ENCODE measurements around the gene LGALS12. TPM values are rescaled to one million over a fixed set of nuclear protein-coding genes. Genes with fewer than 3 reads are reported as not detected.
A peak's percentile ranks its signal among the peaks of the same experiment; 100 is the strongest.

LGALS12 gene
- total RNA-seq, 6 experiments from 2014 or later: not detected

DNA sequence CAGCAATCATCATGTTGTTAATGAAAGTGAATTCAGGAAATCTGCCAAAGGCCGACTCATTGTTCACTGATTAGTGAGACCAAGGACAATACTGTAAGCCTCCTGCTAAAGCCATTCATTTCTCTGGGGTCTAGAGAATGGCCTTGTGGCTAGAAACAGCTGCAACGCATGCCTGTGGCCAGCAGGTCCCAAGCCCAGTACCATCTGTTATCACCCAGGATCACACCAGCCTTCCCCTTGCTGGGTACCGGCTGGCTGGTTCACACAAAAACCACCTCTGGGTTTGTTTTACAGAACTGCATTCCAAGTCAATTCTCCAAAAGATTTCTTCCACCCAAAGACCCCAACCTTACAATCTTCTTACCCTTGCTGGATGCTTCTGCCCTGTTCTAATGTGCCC is 16.0 kb upstream of the LGALS12 start:
- no peak for DNase-seq
- H3K27ac Mint-ChIP-seq: no peak overlapping the region
- TF ChIP-seq, protein P1, sequence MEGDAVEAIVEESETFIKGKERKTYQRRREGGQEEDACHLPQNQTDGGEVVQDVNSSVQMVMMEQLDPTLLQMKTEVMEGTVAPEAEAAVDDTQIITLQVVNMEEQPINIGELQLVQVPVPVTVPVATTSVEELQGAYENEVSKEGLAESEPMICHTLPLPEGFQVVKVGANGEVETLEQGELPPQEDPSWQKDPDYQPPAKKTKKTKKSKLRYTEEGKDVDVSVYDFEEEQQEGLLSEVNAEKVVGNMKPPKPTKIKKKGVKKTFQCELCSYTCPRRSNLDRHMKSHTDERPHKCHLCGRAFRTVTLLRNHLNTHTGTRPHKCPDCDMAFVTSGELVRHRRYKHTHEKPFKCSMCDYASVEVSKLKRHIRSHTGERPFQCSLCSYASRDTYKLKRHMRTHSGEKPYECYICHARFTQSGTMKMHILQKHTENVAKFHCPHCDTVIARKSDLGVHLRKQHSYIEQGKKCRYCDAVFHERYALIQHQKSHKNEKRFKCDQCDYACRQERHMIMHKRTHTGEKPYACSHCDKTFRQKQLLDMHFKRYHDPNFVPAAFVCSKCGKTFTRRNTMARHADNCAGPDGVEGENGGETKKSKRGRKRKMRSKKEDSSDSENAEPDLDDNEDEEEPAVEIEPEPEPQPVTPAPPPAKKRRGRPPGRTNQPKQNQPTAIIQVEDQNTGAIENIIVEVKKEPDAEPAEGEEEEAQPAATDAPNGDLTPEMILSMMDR (IDR thresholded peaks at IDR 0.05): no peak
- no peaks in the 10 kb centered on the region; the same call in 1 of the 2 replicates for H3K36me3 Mint-ChIP-seq (ENCODE audit: low read depth)
- no peak overlapping the region for H3K4me3 Mint-ChIP-seq
- H3K4me1 Mint-ChIP-seq (ENCODE audit: low read depth): peaks cover 5% of the 10 kb centered on the region; the same call in 1 of the 2 replicates
- peaks cover 14% of the 10 kb centered on the region; the same call in 1 of the 2 replicates for H3K9me3 Mint-ChIP-seq
- H3K27me3 Mint-ChIP-seq (ENCODE audit: insufficient read depth): peaks cover 38% of the 10 kb centered on the region

DNA sequence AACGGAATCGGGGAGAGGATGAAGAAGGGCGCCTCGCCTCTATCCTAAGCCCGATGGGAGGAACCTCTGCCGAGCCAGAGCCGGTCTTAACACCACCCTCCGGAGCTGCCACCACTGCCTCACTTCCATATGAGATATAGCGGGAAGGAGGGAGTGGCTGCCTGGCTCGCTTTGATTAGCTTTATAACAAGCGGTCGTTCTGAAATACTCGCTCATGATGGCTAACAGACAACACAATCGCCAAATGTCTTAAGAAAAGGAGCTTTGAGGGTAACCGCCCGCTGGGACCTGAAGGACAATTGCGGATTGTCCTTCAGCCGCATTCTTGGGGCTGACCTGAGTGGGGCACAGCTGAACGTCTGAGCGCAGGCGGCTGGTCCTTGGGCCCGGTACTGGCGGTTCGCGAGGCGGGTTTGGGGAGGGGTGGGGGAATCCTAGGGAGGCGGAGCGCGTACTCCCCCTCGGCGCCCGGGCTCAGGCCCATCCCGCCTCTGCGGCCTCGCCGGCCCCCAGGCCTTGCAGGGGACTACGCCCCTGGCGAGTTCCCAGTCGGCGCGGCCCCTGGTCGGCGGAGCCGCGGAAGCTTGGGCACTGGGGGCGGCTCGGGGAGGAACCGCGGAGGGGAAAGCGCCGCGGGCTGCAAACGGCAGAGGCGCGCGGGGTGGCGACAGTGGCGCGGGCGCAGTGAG is 15.2 kb upstream of the LGALS12 start, which contains the start of gene PLAAT5:
TSS of gene PLAAT5 (minus strand) at position 617 of the 689 bp plus-strand sequence. CDS start at position 484, 133 bp downstream.
- H3K36me3 Mint-ChIP-seq (ENCODE audit: low read depth): no peaks in the 10 kb centered on the region; the same call in 1 of the 2 replicates
- peaks cover 5% of the 10 kb centered on the region; the same call in 1 of the 2 replicates for H3K4me1 Mint-ChIP-seq (ENCODE audit: low read depth)
- H3K27me3 Mint-ChIP-seq (ENCODE audit: insufficient read depth): peaks cover 39% of the 10 kb centered on the region
- DNase-seq: no peak
- H3K9me3 Mint-ChIP-seq: peaks cover 6% of the 10 kb centered on the region; the same call in 1 of the 2 replicates
- H3K27ac Mint-ChIP-seq: no peak within 1 kb of the TSS
- H3K4me3 Mint-ChIP-seq: peak within 1 kb of the TSS; percentile 59
- TF ChIP-seq, protein P1 (IDR thresholded peaks at IDR 0.05): no peak

DNA sequence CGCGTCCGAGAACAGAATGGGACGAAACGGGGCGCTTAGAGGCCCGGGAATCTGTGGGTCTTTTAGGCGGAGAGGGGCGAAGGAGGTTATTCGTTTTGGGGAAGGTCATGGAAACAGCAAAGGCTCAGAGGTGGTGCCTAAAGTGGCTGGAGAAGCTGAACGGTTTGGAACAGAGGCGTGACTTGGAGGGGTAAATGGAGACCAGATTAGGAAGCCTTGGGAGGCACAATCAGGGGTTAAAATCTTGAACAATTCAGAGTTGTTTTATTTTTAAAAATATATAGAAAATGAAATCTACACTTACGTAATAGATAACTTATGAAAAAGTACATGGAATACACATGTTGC is 14.7 kb upstream of the LGALS12 start:
- no peak overlapping the region for H3K27ac Mint-ChIP-seq
- TF ChIP-seq, protein P1 (IDR thresholded peaks at IDR 0.05): no peak
- peaks cover 39% of the 10 kb centered on the region for H3K27me3 Mint-ChIP-seq (ENCODE audit: insufficient read depth)
- peaks cover under 1% of the 10 kb centered on the region; the same call in 1 of the 2 replicates for H3K9me3 Mint-ChIP-seq
- DNase-seq: no peak
- no peaks in the 10 kb centered on the region; the same call in 1 of the 2 replicates for H3K36me3 Mint-ChIP-seq (ENCODE audit: low read depth)
- peaks cover 5% of the 10 kb centered on the region; the same call in 1 of the 2 replicates for H3K4me1 Mint-ChIP-seq (ENCODE audit: low read depth)
- peak overlapping the region; percentile 59 for H3K4me3 Mint-ChIP-seq

DNA sequence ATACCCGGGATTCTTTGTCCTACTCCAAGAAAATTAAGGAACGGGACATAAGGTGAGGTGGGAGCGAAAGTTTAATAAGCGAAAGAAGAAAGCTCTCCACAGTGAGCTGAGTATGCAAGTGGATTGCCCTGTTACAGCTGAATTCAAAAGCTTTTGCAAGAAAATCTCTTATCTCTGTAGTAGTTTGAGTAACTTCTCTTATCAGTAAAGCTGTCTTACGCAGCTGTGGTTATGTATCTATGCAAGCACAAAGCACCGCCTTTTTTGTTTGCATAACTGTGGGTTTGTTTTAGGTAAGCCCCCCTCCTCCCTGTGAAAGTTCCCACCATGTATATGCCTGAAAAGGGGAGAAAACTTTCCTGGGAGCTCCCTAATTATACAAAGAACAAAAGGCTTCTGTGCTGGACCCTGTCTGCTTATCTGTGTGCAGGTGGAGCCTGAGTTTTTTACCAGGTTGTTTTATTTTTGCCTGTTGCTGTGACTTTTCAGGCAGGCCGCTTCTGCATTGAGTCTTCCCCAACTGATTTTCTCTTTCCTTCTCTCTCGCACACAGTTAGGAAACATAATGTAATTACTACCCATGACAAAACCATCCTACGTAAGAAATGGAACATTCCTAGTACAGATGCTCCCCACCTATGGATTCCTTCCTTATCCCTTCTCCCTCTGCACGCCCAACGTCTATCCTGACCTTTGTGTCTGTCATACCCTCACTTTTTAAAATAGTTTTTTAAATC is 14.1 kb upstream of the LGALS12 start:
- TF ChIP-seq, protein P1 (IDR thresholded peaks at IDR 0.05): no peak
- Mint-ChIP-seq H3K27ac (no peak overlapping the region), H3K4me1 (ENCODE audit: low read depth) (peaks cover 5% of the 10 kb centered on the region; the same call in 1 of the 2 replicates), H3K36me3 (ENCODE audit: low read depth) (no peaks in the 10 kb centered on the region), H3K27me3 (ENCODE audit: insufficient read depth) (peaks cover 45% of the 10 kb centered on the region), H3K9me3 (no peaks in the 10 kb centered on the region), H3K4me3 (no peak overlapping the region)
- DNase-seq: no peak

DNA sequence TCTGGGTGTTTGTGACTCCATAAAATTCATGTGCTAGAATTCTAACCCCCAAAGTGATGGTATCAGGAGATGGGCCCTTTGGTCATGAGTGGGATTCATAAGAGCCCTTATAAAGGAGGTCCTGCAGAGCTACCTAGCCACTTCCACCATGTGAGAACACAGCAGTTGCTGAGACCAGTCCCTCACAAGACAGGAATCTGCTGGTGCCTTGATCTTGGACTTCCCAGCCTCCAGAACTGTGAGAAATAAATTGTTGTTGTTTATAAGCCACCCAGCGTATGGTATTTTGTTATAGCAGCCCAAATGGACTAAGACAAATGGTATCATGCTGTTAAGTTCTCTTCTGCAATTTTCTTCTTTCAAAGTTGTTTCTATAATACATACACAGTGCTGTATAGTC is 13.4 kb upstream of the LGALS12 start:
- Mint-ChIP-seq H3K27ac (no peak overlapping the region), H3K9me3 (no peaks in the 10 kb centered on the region), H3K4me1 (ENCODE audit: low read depth) (peaks cover 5% of the 10 kb centered on the region; the same call in 1 of the 2 replicates), H3K36me3 (ENCODE audit: low read depth) (no peaks in the 10 kb centered on the region), H3K27me3 (ENCODE audit: insufficient read depth) (peaks cover 50% of the 10 kb centered on the region), H3K4me3 (no peak overlapping the region)
- no peak for DNase-seq
- TF ChIP-seq, protein P1 (IDR thresholded peaks at IDR 0.05): no peak

All from HFFc6 (cell line).